CD4-positive, alpha-beta T cell treated with Interleukin-15 for 1 hour (primary cell): ENCODE data around the gene TTC28.

ENCODE experiments used
- DNase-seq: peaks from one replicate; pipeline ENCODE4 v3.0.0-alpha.2; 2020

Gene TTC28

DNA sequence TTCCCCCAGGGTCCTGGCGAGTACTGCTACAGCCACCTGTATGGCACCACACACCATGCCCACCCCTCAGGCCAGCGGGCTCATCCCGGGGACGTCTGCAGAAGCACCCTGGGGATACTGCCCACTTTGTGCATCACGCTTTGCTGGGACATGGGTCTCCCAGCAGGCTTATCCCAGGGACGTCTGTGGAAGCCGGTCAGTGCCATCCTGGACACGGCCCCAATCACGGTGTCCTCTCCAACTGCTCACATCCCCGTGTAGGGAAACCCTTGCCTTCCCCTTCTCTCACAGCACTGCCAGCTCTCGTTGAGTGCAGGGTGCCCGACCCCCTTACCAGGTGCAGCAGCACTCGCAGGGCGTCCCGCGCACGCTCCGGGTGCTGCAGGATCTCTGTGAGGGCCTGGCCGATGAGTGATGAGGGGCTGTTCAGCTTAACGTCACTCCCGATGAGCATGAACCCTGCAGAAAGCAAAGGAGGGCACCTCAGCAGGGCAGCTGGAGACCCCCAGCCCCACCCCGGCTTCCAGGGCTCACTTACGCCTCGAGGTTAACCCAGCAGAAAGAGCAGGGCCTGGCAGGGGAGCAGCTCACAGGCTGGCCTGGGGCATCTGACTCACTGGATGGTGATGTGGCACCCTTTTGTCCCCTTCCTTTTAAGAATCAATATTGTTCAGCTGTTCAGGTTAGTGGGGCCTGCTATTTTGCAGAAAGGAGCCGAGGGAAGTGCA lies 683.7 kb downstream of the TTC28 start:
- no peak for DNase-seq

DNA sequence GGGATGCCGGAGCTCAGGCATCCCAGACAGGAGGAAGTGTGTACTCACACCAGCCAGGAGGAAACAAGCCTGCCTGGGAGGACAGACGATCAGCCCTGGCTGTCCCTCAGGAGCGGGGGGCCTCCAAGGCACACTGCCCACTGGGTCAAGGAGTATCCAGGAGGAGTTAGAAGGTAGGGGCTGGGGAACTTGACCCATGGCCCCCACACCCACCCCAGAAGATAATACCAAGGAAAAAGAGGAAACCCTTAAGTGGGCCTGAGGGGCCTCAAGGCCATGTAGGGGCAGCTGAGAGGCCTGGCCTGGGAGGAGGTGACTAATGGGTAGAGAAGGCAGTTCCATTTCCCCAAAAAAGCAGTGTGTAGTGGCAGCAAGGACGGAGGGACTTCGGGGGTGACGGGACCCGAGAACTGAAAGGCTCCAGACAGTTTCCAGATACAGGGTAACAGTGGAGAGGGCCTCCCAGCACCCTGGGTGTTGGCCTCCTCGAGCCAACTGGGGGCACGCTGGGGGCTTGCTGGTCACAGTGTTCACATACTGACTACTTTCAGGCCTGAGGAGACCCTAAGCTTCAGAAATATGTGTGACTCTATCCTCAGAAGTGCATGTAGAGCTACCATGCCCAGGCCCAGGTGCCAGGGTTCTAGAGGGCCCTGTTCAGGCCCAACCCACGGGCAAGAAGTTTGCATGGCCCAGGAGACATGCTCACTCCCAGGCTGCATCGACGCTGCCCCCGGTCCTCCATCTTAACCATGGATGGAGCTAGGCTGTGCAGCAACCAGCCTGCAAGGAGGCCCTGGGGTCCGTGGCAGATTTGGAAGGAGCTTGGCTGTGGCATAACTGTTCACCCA lies 684.9 kb downstream of the TTC28 start:
- no peak for DNase-seq

DNA sequence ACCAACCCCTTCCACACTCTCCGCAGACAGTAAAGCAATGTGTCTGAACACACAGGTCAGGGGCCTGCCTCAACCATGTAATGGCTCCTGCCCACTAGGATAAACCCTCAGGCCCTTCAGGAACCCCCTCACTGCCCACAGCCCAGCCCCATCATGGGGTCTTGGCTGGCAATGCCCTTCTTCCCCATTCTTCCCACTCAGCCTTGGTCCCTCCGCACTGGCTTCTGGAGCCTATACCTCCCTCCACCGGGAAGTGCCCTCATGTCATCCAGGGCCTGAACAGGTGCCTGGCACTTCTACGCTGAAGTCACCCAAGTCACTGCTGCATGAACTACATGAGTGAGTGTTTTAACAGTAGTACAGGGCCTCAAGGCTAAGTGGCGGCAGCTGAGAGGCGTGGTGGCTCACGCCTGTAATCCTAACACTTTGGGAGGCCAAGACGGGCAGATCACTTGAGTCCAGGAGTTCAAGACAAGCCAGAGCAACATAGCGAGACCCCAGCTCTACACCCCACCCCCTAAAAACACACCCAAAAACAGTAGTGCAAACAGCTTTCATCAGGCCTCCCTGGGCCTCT lies 685.8 kb downstream of the TTC28 start:
- no peak for DNase-seq

DNA sequence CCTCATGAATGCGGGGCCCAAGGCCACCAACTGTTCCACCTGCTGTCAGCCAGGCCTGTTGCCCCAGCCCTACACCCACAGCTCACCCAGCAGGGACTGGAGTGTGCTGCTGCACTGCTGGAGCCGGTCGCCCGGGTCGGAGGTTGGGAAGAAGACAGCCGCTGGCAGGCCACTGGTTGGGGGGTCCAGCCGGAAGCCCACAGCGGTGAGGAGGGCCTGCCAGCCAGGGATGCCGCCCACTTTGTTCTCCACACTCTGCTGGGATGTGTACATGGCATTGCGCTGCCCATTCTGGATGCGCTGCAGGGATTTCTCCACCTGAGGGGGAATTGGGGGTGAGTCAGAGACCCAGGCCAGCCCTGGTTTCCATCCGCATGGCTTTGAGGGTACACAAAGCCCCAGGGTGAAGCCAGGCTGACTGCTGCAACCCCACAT lies 686.4 kb downstream of the TTC28 start:
- DNase-seq = no peak

DNA sequence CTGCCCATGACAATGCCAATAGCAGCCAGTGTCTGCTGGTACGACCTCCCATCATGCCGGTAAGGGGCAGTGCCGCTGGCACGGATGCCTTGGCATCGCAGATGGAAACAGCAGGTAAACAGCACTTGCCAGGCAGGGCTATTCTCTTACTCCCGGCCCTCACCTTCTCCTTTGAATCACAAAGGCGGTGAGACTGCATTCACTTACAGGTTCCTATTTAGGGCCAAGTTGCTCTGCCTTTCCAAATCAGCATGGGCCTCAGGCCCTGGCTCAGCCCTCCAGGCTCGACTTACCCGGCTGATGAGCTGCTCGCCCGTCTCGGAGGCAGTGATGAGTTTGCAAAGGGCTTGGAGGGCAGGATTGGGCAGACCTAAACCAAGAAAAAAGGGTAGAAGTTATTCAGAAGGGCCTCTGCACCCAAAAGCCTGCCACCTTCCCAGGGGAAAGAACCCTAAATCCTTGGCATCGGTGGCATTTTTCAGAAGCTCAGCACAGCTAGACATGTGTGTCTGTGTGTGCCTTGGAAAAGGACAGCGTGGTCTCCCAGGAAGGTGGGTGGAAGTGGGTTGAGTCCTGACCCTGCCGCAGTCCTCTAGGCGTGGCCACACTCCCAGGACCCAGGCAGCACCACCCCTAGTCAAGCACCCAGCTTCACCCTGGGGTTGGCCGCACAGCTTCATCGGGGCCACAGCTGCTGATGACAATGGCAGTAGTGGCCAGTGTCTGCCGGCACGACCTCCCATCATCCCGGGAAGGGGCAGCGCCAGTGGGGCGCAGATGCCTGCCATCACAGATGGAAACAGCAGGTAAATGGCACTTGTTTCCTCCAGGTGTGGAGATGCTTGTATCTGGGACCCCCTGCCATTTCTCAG lies 687.1 kb downstream of the TTC28 start:
- DNase-seq = no peak

DNA sequence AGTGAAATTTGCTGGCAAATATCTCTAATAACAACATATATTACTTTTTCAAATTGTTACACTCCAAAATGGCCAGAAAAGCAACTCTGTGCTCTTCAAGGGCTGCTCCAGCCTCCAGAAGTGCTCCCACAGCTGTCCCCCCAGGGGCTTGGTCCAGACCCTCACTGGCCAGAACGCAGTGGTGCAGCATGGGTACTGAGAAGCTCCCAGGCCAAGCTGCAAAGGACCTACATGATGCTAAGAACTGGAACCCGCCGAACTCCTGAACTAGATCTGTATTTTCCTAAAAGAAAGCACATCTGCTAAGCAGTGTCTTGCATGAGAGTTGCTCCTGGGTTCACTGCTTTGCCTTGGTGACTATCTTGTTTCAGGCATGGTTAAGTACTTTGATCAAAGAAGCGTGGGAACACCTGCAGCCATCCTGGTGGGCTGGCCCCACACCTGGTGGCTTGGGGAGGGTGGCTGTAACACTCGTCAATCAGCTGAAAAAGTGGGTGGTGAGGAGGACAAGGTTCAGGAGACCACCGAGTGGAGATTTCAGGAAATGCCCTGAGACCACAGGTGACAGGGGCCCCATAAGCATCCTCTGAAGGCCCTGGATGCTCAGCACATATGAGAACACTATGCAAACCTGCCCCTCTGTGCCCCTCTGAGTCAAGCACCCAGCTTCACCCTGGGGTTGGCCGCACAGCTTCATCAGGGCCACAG lies 687.9 kb downstream of the TTC28 start:
- no peak for DNase-seq

DNA sequence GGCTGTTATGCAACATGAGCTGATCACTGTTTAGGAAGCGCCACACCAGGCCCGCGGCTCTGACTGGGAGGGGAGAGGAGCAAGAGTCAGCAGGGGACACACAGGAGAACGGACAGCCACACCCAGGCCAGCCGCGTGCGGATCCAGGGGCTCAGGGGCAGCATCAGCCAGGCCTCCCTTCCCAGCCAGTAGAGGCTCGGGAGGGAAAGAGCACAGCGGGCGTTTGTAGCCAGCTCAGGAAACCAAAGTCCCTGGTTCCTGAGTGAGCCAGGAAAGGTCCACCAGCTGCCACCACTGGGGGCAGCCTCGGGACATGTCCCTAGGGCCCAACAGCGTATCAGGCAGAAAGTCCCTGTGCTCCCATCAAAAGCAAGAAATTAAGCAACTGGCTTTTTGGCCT lies 688.8 kb downstream of the TTC28 start:
- no peak for DNase-seq

DNA sequence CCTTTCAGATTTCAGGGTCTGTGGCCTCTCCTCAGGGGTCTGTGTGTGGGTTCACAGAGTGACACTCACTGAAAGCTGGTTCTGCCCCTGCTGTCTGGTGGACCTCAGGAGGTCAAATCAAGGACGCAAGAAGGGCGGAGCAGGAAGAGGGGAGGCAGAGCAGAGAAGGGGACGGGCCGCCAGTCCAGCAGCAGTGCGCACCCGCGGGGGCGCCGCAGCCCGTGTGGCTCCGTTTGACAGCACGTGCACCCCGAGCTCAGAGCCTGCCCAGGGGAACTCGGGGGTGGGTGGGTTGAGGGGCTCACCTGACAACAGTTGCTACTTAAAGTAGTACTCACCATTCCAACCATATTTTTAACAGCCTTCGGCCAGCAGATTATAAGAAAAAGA lies 689.2 kb downstream of the TTC28 start:
- DNase-seq = no peak

DNA sequence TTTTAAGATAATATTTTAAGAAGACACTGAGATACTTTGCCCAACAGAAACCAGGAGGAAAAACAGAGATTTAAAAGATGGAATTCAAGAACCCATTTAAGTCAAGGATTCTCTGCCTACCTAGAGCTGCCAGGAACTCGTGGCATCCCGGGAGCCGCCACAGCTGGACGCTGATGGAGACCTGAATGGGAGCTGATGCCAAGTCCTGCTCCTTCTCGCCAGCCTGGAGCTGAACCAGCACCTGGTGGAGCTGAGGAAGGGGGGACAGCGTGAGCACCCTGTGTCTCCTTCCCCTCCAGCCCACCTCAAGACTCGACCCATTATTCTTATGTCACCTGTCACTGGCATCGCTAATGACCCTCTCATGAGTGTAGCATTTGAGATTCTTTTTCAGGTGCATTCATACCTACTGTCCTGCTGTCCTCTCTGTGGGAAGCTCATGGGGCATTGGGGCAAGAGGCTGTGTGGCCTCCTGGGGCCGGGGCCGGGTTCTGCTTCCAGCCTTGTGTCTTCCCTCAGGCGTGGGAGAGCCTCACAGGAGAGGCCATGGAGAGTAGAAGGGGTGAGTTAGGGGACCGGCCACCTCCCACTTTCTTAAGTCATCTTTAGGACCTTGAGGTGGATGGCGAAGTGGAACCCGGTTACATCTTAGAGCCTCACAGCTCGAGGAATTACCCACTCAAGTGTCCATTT lies 689.7 kb downstream of the TTC28 start:
- DNase-seq = no peak

DNA sequence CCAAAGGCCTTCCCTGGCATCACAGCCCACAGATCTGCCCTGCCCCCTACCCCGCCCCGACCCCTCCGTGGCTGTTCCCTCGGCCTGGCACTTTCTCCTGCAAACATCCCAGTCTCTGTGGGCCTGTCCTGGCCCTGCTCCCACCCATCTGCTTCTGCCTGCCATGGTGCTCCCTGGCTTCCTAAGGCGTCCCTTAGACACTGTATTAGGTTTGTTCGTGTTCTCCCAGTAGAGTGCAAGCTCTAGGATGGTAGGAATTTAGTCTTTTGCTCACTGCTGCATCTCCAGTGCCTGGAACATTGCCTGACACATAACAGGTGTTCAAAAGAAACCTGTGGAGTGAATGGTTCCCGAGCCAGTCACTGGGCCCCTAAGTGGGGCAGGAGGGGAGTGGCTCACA lies 690.9 kb downstream of the TTC28 start:
- no peak for DNase-seq

DNA sequence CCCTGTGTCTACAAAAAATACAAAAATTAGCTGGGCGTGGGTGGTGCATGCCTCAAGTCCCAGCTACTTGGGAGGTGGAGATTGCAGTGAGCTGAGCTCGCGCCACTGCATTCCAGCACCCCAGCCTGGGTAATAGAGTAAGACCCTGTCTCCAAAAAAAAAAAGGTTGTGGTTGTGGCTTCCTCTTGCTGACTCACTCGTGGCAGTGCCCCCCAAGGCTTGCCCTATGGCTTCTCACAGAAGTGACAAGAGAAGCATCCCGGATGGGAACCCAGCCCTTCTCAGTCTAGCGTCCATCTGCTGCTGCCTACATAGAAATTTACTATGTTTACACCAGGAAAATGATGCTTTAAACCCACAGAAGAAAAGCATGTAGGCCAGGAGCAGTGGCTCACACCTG lies 692.1 kb downstream of the TTC28 start:
- no peak for DNase-seq

DNA sequence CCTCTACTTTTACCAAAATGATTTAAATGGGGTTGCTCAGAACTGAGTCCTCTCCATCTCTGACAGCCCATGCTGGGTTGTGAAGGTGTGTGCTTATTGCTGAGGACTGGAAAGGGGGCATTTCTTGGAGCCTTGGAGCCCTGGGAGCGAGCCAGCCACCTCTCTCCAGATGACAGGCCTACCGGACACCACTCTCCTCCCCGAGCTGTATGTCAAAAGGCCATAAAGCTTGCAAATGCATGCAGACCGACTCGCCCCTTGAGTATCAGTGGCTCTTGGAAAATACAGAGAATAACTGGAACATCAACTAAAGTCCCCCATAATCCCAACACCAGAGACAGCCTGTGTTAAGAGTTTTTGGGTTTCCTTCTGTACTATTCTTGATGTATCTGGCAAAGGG lies 692.7 kb downstream of the TTC28 start:
- no peak for DNase-seq

DNA sequence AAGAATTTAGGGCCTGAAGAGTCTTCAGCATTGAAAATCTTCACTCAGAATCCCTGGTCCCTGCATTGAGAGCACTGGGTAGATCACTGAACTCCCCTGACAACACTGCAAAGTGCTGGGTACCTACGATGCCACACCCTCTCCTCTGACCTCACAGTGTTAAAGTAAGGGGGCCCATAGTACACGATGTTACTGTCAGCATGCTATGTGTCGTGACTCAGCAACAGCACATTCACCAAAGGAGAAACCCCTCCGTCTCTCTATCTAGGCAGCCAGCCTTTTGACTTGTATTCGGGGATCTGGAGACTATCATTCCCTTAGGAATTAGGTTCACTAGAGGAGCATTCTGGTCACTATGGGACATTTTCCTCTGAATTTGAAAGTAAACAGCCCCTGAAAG lies 693.2 kb downstream of the TTC28 start:
- DNase-seq = no peak

DNA sequence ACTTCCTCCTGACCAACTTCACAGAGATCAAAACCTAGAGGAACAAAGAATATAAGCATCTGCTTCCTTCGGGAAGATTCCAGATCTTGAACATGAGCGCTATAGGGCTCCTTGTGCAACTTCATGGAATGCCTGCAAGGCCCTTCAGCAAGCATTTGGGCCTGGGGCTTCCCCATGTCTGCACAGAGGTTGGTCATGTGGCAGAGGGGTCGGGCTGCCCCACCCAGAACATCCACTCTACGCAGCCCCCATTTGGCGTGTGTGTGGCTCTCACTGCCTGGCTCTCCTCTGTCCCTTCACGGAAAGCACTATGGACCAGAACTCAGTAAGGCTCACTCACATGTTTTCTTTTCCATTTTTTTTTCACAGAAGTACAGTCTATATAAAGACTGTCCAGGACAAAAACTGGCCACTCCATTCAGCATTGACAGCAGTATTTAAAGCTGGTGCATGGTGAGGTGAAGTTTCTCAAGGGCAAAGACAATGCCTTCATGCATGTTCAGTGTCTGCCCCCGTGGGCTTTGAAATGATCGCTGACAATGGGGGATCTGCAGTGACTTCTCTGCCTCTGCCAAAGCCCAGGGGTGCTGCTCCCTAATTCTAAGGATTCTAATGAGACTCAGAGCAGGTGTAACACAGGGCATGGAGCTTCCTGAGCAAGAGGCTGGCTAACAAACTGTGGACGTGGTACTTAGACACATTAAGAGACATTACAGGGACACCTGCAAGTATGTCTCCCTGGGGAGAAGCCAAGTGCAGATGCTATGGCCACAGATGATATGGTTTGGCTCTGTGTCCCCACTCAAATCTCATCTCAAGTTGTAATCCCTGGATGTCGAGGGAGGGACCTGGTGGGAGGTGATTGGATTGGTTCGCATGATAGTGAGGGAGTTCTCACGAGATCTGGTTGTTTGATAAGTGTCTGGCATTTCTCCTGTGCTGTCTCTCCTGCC lies 694.0 kb downstream of the TTC28 start:
- no peak for DNase-seq

DNA sequence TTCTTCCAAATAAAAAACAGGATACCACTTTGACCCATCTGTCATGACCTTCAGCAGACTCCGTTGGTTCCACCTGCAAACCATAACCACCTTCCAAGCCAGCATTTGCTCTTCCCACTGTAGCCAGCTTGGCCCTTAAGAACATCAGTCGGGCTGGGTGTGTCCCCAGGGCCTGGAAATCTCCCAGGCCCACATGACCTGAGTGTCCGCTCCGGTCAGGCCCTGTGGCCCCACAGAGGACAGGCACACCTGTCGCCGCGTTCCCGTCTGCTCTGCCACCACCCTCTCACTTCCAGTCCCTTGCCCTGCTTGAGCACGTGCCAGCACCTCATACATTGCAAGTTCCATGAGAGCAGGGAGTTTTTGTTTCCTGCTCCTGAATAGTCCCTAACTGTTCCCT lies 694.9 kb downstream of the TTC28 start:
- no peak for DNase-seq

DNA sequence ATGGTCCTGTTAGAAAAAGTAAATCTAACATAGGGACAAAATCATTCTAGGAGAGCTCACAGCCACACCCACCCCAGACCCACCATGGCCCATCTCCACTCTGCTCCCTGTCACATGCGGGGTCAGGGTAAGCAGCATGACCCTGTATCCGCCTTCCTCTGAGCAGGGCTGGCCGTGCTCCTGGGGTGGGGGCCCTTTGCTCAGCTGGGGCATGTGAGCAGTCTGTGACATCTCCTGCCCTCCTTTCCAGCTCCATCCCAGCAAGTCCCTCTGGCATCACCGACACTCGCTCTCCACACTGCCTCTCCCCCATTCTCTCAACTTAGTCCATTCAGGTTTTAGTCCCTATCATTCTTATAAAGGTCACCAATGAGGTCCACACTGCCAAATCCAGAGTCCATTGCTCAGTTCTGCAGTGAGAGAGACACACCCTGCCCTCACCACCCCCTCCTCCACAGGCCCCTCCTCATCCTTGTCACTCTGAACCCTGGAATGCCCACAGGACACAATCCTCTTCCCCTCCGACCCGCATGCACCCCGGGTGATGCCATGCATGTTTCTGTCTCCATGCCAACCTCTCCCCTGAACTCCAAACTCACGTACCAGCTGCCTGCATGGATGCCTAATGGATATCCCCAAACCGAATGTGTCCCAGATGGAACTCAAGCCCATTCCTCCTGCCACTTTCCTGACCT lies 695.5 kb downstream of the TTC28 start:
- DNase-seq = no peak

DNA sequence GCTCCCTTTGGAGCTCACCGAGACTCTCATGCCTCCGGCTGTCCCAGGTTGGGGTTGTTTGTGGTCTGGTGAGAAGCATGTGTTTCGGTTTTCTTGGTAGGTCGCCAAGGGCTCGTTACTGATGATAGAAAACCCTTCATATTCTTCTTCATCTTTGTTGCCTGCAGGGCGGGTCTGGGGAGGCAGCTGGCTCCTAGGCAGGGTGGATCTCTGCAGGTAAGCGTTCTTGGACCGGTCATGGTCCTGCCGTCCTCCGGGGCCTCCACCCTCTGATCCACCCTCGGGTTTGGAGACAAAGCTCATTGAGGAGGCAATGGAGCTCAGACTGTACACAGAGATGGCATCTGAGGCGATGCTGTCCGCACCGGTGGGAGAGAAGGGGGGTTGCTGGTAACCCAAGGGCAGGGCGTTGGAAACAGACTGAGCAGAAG lies 696.3 kb downstream of the TTC28 start:
- no peak for DNase-seq

DNA sequence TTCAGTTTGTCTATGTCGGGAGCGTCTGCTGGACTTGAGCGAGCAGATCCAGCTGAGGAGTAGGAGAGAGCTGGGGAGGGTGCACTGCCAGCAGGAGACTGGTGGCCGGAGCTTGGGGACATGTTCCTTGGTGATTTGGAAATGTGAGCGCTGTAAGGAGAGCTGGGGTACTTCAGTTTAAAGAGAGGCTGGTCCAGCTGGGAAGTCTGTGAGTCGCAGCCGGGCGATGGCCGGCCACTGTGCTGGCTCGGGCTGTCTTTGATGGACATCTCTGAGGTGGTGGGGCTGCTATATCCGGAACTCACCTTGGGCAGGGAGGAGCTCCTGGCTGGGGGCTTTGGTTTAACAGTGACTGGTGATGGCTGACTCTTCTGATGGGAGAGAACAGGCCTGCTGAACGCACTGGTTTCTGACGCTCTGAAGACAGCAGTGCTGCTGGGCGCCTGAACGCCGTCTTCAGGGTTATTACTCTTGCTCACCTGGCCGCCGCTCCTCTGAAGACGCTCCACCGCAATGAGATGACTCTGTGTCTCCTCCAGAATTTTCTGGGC lies 696.9 kb downstream of the TTC28 start:
- DNase-seq = no peak

DNA sequence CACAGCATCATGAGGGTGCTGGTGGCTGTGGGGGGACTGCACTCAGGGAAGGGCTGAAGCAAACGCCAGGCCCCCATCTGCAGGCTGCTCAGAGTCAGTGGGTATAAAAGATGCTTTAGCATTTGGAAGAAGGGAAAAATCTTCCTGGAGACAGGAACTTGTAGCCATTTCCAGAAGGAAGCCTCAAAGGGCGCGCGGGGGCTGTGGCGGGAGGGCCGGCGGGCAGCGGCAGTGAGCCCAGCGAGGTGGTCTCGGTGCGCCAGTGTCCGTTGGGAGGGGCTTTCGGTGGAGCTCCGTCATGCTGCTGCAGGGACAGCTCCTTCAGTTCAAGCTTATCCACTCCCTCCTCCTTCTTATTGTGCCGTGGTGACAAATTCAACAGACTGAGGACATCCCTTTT lies 697.5 kb downstream of the TTC28 start:
- no peak for DNase-seq
